Pancreas (tissue), 10 donors: ENCODE data around the gene ALPK3. TPM values are rescaled to one million over a fixed set of nuclear protein-coding genes. Genes with fewer than 3 reads are reported as not detected.

Experiments
- ATAC-seq, 4 donors: fragments of 200-7000 bp; cut with Tn5 transposase; one replicate each; pipeline versions ENCODE4 v1.8.0 to v1.9.1; 2020; ENCODE audit warnings: mild to moderate bottlenecking in 4 of 4, moderate library complexity in 4 of 4
- DNase-seq, 6 donors: peaks; one replicate each; pipeline ENCODE4 v3.0.0-alpha.2; 2020
- FAIRE-seq: peaks from 2 replicates; lab custom pipeline; 2012; peaks lifted over from hg19 to GRCh38; lab: Jason Lieb, UNC
- H3K27ac ChIP-seq, 4 donors: fragments of 200-600 bp; sonication (generic); 1 replicate in 3 of 4; 2 replicates in 1 of 4; pipeline versions ENCODE4 v1.5.0 to v1.8.0; 2020
- H3K27me3 ChIP-seq, 4 donors: fragments of 200-600 bp; one replicate each; pipeline ENCODE4 v1.8.0; 2021
- H3K36me3 ChIP-seq, 3 donors: fragments of 200-600 bp; sonication (generic) in 1 of 3; one replicate each; pipeline versions ENCODE4 v1.5.0 to v1.8.0; 2020 to 2021
- H3K4me1 ChIP-seq, 3 donors: fragments of 200-600 bp; one replicate each; pipeline ENCODE4 v1.8.0; 2021
- H3K4me3 ChIP-seq, 4 donors: fragments of 200-600 bp; sonication (generic) in 2 of 4; one replicate each; pipeline versions ENCODE4 v1.5.0 to v1.8.0; 2020 to 2021
- H3K9me3 ChIP-seq, 4 donors: fragments of 200-600 bp; one replicate each; pipeline ENCODE4 v1.8.0; 2021
- WGBS, 2 donors: extraction: QIAGEN DNeasy Blood & Tissue Kit; methylation state at CpG; one replicate each; pipeline ENCODE4 v1.1.7; 2013; 5-methylcytosine and 5-hydroxymethylcytosine counted together
- intact Hi-C, 3 donors: fragments of 100-400 bp; cut with DNase I; formaldehyde crosslinking; loops; one replicate each; pipeline versions ENCODE4 v1.11.1 to v1.14.2; 2022
- polyA plus RNA-seq, 2 donors: library from polyadenylated mRNA; stranded (reverse); fragments of 200-250 nt; gene quantifications; one replicate each; pipeline ENCODE4 v1.2.3, GENCODE V29; 2013
- total RNA-seq, 6 donors: library from RNA; stranded (reverse); fragmentation: NEBNext Ultra II Directional in 4 of 6; extraction: Animal tissue kit (Norgen Biotek cat#: 25700) in 4 of 6; gene quantifications; one replicate each; pipeline versions ENCODE4 v1.2.1 to v1.2.4, GENCODE V29; 2021 to 2023
- TF ChIP-seq, protein P1 (sequence below), 4 donors: fragments of 200-600 bp; sonication (generic) in 3 of 4; IDR thresholded peaks; one replicate each; pipeline versions ENCODE4 v1.5.0 to v1.8.0; 2021; ENCODE audit warnings: antibody characterized with exemption in 4 of 4
- donor health status: healthy with polysubstance abuse.
- donor health status: DM: no; HTN: no; CAD: no; lungs with moderate emphysema.
- donor health status: DM: no; HTN: no; CAD: no.
- donor health status: control.
- donor health status: control.
- donor health status: Bipolar disorder and iron deficiency.
- donor health status: DM: yes; HTN: yes; CAD: no.
- donor health status: DM: no; HTN: no; CAD: no.
- donor health status: DM: no; HTN: no; CAD: no.
- donor health status: DM: yes; HTN: yes; CAD: no.

ALPK3 gene
- total and polyA plus RNA-seq, 8 donors: 3.2 to 23.7 (median 9.3) TPM

DNA sequence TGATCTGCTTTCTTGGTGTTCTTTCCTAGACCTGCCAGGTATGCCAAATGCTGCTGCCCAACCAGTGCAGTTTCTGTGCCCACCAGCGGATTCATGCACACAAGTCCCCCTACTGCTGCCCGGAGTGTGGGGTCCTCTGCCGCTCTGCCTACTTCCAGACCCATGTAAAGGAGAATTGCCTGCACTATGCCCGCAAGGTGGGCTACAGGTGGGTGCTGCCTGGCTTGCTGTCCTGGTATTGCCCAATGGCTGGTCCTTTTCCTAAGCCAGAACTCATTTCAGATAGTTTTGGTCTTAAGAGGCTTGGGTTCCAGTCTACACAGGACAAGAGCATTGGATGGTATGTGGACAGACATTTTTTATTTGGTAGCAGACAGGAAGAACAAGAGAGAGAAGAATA is 26.5 kb upstream of the ALPK3 start:
- FAIRE-seq: no peak
- no peak overlapping the region for H3K27ac ChIP-seq

DNA sequence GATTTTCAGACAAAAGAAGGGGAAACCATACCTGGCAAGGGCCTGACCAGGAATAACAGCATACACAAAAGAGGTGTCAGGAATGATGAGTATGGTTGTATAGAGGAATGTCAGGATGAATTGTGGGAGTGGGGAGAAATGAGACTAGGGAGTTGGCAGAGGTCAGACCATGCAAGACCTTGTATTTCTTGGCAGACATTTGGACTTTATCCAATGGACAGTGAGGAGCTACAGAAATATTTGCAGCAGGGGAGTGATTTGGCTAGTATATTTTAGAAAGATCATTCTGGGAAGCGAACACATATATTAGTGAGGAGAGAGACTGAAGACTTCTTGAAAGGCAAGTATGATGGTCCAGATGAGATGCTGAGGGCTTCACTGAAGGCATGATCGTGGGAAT is 25.4 kb upstream of the ALPK3 start:
- 96% methylated on average over 2 of the region's 2 CpGs for WGBS, 2 donors
- H3K4me3 ChIP-seq: no peak overlapping the region
- H3K36me3 ChIP-seq: peaks cover 0 to 25% (median 0%) of the 10 kb centered on the region in 3 donors
- TF ChIP-seq, protein P1, sequence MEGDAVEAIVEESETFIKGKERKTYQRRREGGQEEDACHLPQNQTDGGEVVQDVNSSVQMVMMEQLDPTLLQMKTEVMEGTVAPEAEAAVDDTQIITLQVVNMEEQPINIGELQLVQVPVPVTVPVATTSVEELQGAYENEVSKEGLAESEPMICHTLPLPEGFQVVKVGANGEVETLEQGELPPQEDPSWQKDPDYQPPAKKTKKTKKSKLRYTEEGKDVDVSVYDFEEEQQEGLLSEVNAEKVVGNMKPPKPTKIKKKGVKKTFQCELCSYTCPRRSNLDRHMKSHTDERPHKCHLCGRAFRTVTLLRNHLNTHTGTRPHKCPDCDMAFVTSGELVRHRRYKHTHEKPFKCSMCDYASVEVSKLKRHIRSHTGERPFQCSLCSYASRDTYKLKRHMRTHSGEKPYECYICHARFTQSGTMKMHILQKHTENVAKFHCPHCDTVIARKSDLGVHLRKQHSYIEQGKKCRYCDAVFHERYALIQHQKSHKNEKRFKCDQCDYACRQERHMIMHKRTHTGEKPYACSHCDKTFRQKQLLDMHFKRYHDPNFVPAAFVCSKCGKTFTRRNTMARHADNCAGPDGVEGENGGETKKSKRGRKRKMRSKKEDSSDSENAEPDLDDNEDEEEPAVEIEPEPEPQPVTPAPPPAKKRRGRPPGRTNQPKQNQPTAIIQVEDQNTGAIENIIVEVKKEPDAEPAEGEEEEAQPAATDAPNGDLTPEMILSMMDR (IDR thresholded peaks at IDR 0.05): no peak
- no peaks in the 10 kb centered on the region for H3K9me3 ChIP-seq
- intact Hi-C loops: no loop called here
- no peak for FAIRE-seq
- H3K4me1 ChIP-seq: no peaks in the 10 kb centered on the region
- H3K27me3 ChIP-seq: no peaks in the 10 kb centered on the region
- no peak for ATAC-seq
- no peak for DNase-seq
- no peak overlapping the region for H3K27ac ChIP-seq

More for the DNA sequence above, 26.5 kb upstream of the ALPK3 start:
- ATAC-seq (no peak), DNase-seq (no peak)
- TF ChIP-seq, protein P1 (IDR thresholded peaks at IDR 0.05): no peak
- Histone ChIP-seq H3K36me3 (peaks cover 0 to 25% (median 0%) of the 10 kb centered on the region in 3 donors), H3K27me3 (no peaks in the 10 kb centered on the region), H3K4me1 (no peaks in the 10 kb centered on the region), H3K4me3 (no peak overlapping the region), H3K9me3 (no peaks in the 10 kb centered on the region)
- WGBS, 2 donors: 97% methylated on average over 4 of the region's 4 CpGs
- intact Hi-C loops: no loop called here

DNA sequence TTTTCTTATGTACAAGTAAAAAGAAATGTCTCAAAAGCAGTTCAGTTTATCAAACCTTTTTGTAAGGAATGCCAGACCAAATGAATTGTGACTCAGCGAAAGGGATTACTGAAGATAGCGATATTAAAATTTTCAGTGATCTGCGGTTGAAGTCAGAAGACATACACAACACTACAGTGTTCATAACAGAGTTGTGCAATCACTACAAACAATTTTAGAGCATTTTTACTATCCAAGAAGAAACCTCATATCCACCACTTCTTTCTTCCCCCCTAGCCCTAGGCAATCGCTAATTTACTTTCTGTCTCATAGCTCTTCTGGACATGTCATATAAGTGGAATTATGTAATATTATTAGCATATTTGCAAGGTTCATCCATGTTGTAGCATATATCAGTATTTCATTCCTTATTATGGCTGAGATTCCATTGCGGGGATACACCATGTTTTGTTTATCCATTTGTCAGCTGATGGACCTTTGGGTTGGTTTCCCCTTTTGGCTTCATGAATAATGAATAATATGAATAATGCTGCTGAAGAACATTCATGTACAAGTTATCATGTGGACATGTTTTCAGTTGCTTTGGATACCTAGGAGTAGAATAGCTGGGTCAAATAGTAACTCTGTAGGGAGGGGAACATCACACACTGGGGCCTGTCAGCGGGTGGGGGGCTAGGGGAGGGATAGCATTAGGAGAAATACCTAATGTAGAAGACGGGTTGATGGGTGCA is 23.6 kb upstream of the ALPK3 start:
- H3K36me3 ChIP-seq: peaks cover 2 to 27% (median 7%) of the 10 kb centered on the region in 3 donors
- ATAC-seq: no peak
- WGBS, 2 donors: 95 to 97% methylated on average over 7 of the region's 7 CpGs
- no peak overlapping the region for H3K27ac ChIP-seq
- H3K4me3 ChIP-seq: no peak overlapping the region
- intact Hi-C loops: no loop called here
- no peaks in the 10 kb centered on the region for H3K4me1 ChIP-seq
- no peak for DNase-seq
- no peaks in the 10 kb centered on the region for H3K27me3 ChIP-seq
- FAIRE-seq: no peak
- no peaks in the 10 kb centered on the region for H3K9me3 ChIP-seq
- TF ChIP-seq, protein P1 (IDR thresholded peaks at IDR 0.05): no peak

DNA sequence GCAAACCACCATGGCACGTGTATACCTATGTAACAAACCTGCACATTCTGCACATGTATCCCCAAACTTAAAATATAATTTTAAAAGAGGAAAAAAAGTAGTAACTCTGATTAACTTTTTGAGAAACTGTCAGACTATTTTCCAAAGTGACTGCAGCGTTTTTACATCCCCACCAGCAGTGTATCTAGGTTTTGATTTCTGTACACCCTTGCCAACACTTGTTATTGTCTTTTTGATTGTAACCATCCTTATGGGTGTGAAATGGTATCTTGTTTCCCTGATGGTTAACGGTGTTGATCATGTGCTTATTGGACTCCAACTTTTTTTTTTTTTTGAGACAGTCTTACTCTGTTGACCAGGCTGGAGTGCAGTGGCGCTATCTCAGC is 23.0 kb upstream of the ALPK3 start:
- intact Hi-C loops: no loop called here
- H3K4me3 ChIP-seq: no peak overlapping the region
- H3K36me3 ChIP-seq: peaks cover 7 to 32% (median 12%) of the 10 kb centered on the region in 3 donors
- H3K27me3 ChIP-seq: no peaks in the 10 kb centered on the region
- TF ChIP-seq, protein P1 (IDR thresholded peaks at IDR 0.05): no peak
- H3K9me3 ChIP-seq: no peaks in the 10 kb centered on the region
- ATAC-seq: no peak
- 93 to 97% methylated on average over 4 of the region's 4 CpGs for WGBS, 2 donors
- DNase-seq: no peak
- no peak for FAIRE-seq
- no peak overlapping the region for H3K27ac ChIP-seq
- H3K4me1 ChIP-seq: no peaks in the 10 kb centered on the region

DNA sequence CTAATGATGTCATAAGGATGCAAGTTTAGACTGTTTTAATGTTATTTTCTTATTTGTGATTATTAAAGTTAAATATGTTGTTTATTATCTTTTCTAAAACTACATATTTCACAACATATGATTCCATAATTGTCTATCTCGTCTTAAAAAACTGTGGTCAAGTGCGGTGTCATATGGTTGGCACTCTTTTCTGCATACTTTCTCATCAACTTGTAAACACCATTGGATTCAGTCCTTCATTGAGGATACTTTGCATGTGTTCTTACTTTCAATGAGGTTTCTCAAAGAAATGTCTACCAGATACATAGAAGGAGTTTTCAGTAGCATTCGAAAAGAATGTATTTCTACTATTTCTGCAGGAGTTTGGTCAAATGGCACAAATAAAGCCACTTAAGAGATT is 22.0 kb upstream of the ALPK3 start:
- H3K36me3 ChIP-seq: peaks cover 12 to 43% (median 23%) of the 10 kb centered on the region in 3 donors
- FAIRE-seq (no peak), DNase-seq (no peak), ATAC-seq (no peak)
- no peaks in the 10 kb centered on the region for H3K9me3 ChIP-seq
- no peak overlapping the region for H3K27ac ChIP-seq
- intact Hi-C loops: loop anchor here in 1 of 3 donors (5.0 kb wide), 1 partner anchor 38 kb away; no protein-coding TSS in a partner anchor
- TF ChIP-seq, protein P1 (IDR thresholded peaks at IDR 0.05): no peak
- no peaks in the 10 kb centered on the region for H3K27me3 ChIP-seq
- WGBS, 2 donors: 88 to 95% methylated on average over 3 of the region's 3 CpGs
- no peak overlapping the region for H3K4me3 ChIP-seq
- H3K4me1 ChIP-seq: no peaks in the 10 kb centered on the region
